ENCODE data around the gene CALN1. TPM values are rescaled to one million over a fixed set of nuclear protein-coding genes. Genes with fewer than 3 reads are reported as not detected.

CALN1 gene
- total and polyA plus RNA-seq, 9 of the 15 experiments (the other 6 are each of a cell fraction or from before 2014, with no cell fraction given), result 1.4 to 7.5 (median 3.3) TPM

GRCh38 chr7:72038022-72038732 is 374.0 kb downstream of the CALN1 start (continued):
- TF ChIP-seq MEF2D (tag; conservative IDR thresholded peaks at IDR 0.05; ENCODE audit: low read depth) (no peak), CHD4 (IDR thresholded peaks at IDR 0.05; ENCODE audit: insufficient read depth, insufficient replicate concordance, low read depth, low read length, poor library complexity, severe bottlenecking) (no peak), ZNF639 (CRISPR knock-in tag; conservative IDR thresholded peaks at IDR 0.05 in 1 of 2, IDR thresholded peaks at IDR 0.05 in 1 of 2) (no peak), ARID3B (CRISPR knock-in tag; IDR thresholded peaks at IDR 0.05; ENCODE audit: borderline replicate concordance) (no peak), TSHZ1 (CRISPR knock-in tag; IDR thresholded peaks at IDR 0.05) (peak; percentile 44; the same call in 1 of the 2 replicates), GTF2E2 (tag; IDR thresholded peaks at IDR 0.05) (no peak), TOE1 (IDR thresholded peaks at IDR 0.05; ENCODE audit: borderline replicate concordance) (no peak), TOE1 (CRISPR knock-in tag; IDR thresholded peaks at IDR 0.05; ENCODE audit: borderline replicate concordance, low read depth) (no peak), ZEB2 (IDR thresholded peaks at IDR 0.05) (no peak), TAF15 (IDR thresholded peaks at IDR 0.05; ENCODE audit: low read depth, low read length) (no peak), NRF1 (conservative IDR thresholded peaks at IDR 0.05 in 1 of 2, IDR thresholded peaks at IDR 0.05 in 1 of 2) (no peak), SFPQ (IDR thresholded peaks at IDR 0.05; ENCODE audit: low read depth, low read length) (no peak), BRD9 (IDR thresholded peaks at IDR 0.05; ENCODE audit: low read depth, partially characterized antibody) (no peak), BACH1 (tag; IDR thresholded peaks at IDR 0.05) (peak; percentile 38; the same call in 1 of the 2 replicates), PKNOX1 (IDR thresholded peaks at IDR 0.05) (no peak), SAP30 (IDR thresholded peaks at IDR 0.05; ENCODE audit: borderline replicate concordance, insufficient read depth, low read depth, low read length, poor library complexity, severe bottlenecking) (no peak)
